Lung (tissue), 16 donors: ENCODE measurements around the gene POLR3K. TPM values are rescaled to one million over a fixed set of nuclear protein-coding genes. Genes with fewer than 3 reads are reported as not detected.
A peak's percentile ranks its signal among the peaks of the same experiment; 100 is the strongest.

ENCODE experiments used
- ATAC-seq: fragments of 200-7000 bp; cut with Tn5 transposase; one replicate; pipeline ENCODE4 v1.9.1; 2020; ENCODE audit warnings: moderate number of reproducible peaks; ENCODE audit not compliant: insufficient read depth, low FRiP score
- DNase-seq, 3 donors: peaks; one replicate each; pipeline ENCODE4 v3.0.0-alpha.2; 2013 to 2017
- H3K27ac ChIP-seq, 2 donors: one replicate each; pipeline ENCODE4 v1.5.1; 2013; ENCODE audit warnings: mild to moderate bottlenecking in 2 of 2, moderate library complexity in 2 of 2, control low read depth in 1 of 2, inconsistent platforms in 1 of 2, low read depth in 1 of 2, low read length in 1 of 2
- H3K27me3 ChIP-seq, 3 donors: one replicate each; pipeline ENCODE4 v1.5.1; 2013; ENCODE audit warnings: low read length in 2 of 3; ENCODE audit not compliant: control insufficient read depth in 3 of 3, insufficient read depth in 3 of 3
- H3K36me3 ChIP-seq, 4 donors: one replicate each; pipeline ENCODE4 v1.5.1; 2013; ENCODE audit warnings: low read length in 4 of 4, mild to moderate bottlenecking in 1 of 4, moderate library complexity in 1 of 4; ENCODE audit not compliant: control insufficient read depth in 4 of 4, insufficient read depth in 4 of 4
- H3K4me1 ChIP-seq, 5 donors: one replicate each; pipeline ENCODE4 v1.5.1; 2013; ENCODE audit warnings: low read length in 5 of 5, mild to moderate bottlenecking in 2 of 5, moderate library complexity in 1 of 5; ENCODE audit not compliant: control insufficient read depth in 5 of 5, insufficient read depth in 5 of 5
- H3K4me3 ChIP-seq: one replicate; pipeline ENCODE4 v1.5.1; 2013; ENCODE audit warnings: mild to moderate bottlenecking, control low read depth, moderate library complexity
- H3K9ac ChIP-seq, 2 donors: one replicate each; pipeline ENCODE4 v1.5.1; 2013; ENCODE audit warnings: low read length in 2 of 2, control low read depth in 1 of 2; ENCODE audit not compliant: insufficient read depth in 1 of 2
- H3K9me3 ChIP-seq, 4 donors: one replicate each; pipeline ENCODE4 v1.5.1; 2013; ENCODE audit warnings: low read length in 3 of 4, mild to moderate bottlenecking in 1 of 4, moderate library complexity in 1 of 4; ENCODE audit not compliant: control insufficient read depth in 4 of 4, insufficient read depth in 3 of 4
- CTCF ChIP-seq: IDR thresholded peaks from 2 replicates; pipeline ENCODE4 v1.5.1; 2012; ENCODE audit warnings: mild to moderate bottlenecking; ENCODE audit errors: control extremely low read depth, extremely low read depth
- WGBS, 2 donors: extraction: QIAGEN DNeasy Blood & Tissue Kit; methylation state at CpG; one replicate each; pipeline ENCODE4 v1.1.7; 2013; 5-methylcytosine and 5-hydroxymethylcytosine counted together
- long read RNA-seq, 5 donors: transcript quantifications; one replicate each; lab custom pipeline, GENCODE V29; 2026
- polyA plus RNA-seq, 2 donors: library from polyadenylated mRNA; stranded (reverse); fragments of 200-250 nt; gene quantifications; one replicate each; pipeline ENCODE4 v1.2.1, GENCODE V29; 2013
- total RNA-seq, 2 donors: library from RNA; depleted of rRNA in 1 of 2; stranded (reverse); fragments of >200 nt in 1 of 2; gene quantifications; one replicate each; pipeline ENCODE4 v1.2.1, GENCODE V29; 2014 to 2021
- donor health status: control.
- donor health status: control.
- donor health status: Bipolar disorder and iron deficiency.
- donor health status: healthy.
- donor health status: DM: yes; HTN: yes; CAD: no.

Gene POLR3K
- total RNA-seq (10 to 100 TPM in 1 of 2 donors, 1 to 10 TPM in 1; 4.8 to 12.9 TPM), polyA plus RNA-seq (10 to 100 TPM; 11.1 to 15.7 TPM)
- long read RNA-seq, donor 1, transcript POLR3K-201 (3 exons, 1,392 nt): major isoform, 9 of 10 reads
- long read RNA-seq, donor 1, partial matches to known transcripts: 0 of 10 reads
- long read RNA-seq, donor 1, other reads (novel, unspliced or antisense): 0 of 10 reads
- long read RNA-seq, donor 2, transcript POLR3K-201 (3 exons, 1,392 nt): major isoform, 6 of 6 reads
- long read RNA-seq, donor 2, partial matches to known transcripts: 0 of 6 reads
- long read RNA-seq, donor 2, other reads (novel, unspliced or antisense): 0 of 6 reads
- long read RNA-seq, donor 3, transcript POLR3K-201 (3 exons, 1,392 nt): major isoform, 12 of 13 reads
- long read RNA-seq, donor 3, partial matches to known transcripts: 0 of 13 reads
- long read RNA-seq, donor 3, other reads (novel, unspliced or antisense): 0 of 13 reads
- long read RNA-seq, donor 4, transcript POLR3K-201 (3 exons, 1,392 nt): major isoform, 20 of 20 reads
- long read RNA-seq, donor 4, partial matches to known transcripts: 0 of 20 reads
- long read RNA-seq, donor 4, other reads (novel, unspliced or antisense): 0 of 20 reads
- long read RNA-seq, donor 5, transcript POLR3K-201 (3 exons, 1,392 nt): major isoform, 33 of 33 reads
- long read RNA-seq, donor 5, partial matches to known transcripts: 0 of 33 reads
- long read RNA-seq, donor 5, other reads (novel, unspliced or antisense): 0 of 33 reads

DNA sequence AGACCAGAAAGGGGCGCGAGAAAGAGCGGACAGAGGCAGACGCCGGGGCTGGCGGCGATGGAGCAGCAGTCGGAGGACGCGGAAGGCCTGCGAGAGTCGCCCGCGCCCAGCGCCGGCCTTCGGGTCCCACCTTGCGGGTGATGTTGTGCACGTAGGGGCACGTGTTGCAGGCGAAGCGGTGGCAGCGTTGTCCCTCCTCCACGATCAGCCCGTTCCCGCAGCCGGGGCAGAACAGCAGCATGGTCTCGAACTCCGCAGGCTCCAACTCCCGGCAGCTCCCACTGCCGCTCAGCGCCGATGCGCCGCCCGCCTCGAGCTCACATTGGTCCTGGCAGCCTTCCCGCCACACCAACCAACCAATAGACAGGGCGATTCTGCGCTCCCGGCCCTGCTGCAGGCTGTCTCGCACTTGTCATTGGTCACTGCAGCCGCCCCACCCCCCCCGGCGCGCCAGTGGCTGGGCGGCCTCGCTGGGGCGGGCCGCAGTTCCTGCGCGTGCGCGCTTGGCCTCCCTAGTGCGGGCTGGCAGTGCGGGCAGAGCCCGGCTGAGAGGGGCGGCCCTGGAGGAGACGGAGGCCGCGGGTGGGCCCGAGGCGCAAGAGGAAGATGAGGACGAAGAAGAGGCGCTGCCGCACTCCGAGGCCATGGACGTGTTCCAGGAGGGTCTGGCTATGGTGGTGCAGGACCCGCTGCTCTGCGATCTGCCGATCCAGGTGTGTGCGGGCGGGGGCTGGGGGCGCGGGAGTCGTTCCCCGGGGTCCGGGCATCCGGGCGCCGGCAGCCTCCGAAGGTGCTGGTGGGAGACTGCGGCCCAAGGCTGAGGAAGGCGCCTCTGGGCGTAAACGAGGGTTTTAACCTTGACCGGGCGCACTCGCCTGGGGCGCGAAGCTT lies at the start of gene POLR3K, which contains the start of gene SNRNP25:
POLR3K (minus strand) TSS at position 263 of the 891 bp plus-strand sequence; CDS start at position 241, 22 bp downstream.
SNRNP25 (plus strand) TSS at position 483 of the 891 bp plus-strand sequence; CDS start at position 672, 189 bp downstream.
- peak; percentile 98 for ATAC-seq
- TF ChIP-seq CTCF: no peak
- WGBS, 2 donors: 0% methylated on average over 80 to 91 of the region's 91 CpGs

DNA sequence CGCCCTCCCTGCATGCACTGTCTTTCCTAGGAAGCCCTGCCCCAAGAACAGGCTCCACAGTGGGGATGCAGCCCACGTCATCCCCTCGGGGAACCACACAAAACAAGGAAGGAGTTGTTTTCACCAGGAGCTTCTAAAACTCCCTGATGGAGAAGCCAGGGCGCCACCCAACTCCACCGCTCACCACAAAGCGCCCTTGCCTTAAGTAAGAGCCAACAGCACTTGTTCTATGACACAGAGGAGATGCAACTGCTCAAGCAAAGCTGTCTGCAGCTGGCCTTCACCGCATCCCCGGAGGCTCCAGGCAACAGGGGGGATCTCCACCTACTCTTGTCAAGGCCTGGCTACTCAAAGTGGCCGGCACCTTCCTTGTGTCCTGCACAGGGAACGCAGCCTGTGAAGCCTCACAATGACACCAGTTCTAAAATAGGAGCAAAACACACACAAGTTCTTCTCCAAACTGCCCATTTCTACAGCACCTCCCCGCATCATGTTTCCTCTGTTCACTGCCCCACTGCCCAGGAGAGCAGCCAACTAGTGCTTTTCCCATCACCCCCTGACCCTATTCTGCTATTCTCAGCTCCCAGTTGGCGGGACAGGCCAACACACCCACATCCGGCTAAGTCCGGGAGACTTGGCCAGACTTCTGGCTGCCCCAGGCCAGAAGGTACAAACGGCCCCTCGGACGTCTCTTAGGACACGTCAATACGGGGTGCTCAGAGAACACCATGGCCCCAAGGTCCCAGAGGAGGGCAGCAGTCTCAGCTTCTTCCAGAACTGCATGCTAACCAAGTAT lies 48.9 kb upstream of the POLR3K start:
- WGBS, 2 donors: 73 to 79% methylated on average over 19 of the region's 19 CpGs
- Histone ChIP-seq H3K27me3 (no peaks in the 10 kb centered on the region), H3K4me3 (no peak overlapping the region), H3K9ac (no peak overlapping the region), H3K27ac (peak overlapping the region in 1 of 2 donors; percentile 55), H3K4me1 (peaks cover 0 to 15% (median 2%) of the 10 kb centered on the region in 5 donors), H3K9me3 (no peaks in the 10 kb centered on the region), H3K36me3 (peaks cover 0 to 18% (median 17%) of the 10 kb centered on the region in 4 donors)
- ATAC-seq: no peak
- DNase-seq: peak in 2 of 3 donors; percentile 32 to 69
- TF ChIP-seq CTCF: no peak

More for the DNA sequence above, at the start of gene POLR3K, which contains the start of gene SNRNP25:
- peaks cover 0 to 7% (median 3%) of the 10 kb centered on the region in 5 donors for H3K4me1 ChIP-seq
- H3K9me3 ChIP-seq: no peaks in the 10 kb centered on the region
- peak; percentile 98 to 99 (median 99) for DNase-seq
- peak within 1 kb of the TSS; percentile 64 to 84 for H3K27ac ChIP-seq
- H3K27me3 ChIP-seq: no peaks in the 10 kb centered on the region
- peak within 1 kb of the TSS; percentile 78 for H3K4me3 ChIP-seq
- H3K9ac ChIP-seq: peak within 1 kb of the TSS; percentile 37 to 61
- peaks cover 0 to 37% (median 10%) of the 10 kb centered on the region in 4 donors for H3K36me3 ChIP-seq

GRCh38 chr16:101586-101985 lies 48.2 kb upstream of the POLR3K start:
- Histone ChIP-seq H3K27ac (peak overlapping the region in 1 of 2 donors; percentile 33), H3K4me3 (no peak overlapping the region), H3K27me3 (no peaks in the 10 kb centered on the region), H3K36me3 (peaks cover 0 to 16% (median 15%) of the 10 kb centered on the region in 4 donors), H3K9me3 (no peaks in the 10 kb centered on the region), H3K4me1 (peaks cover 0 to 15% (median 2%) of the 10 kb centered on the region in 5 donors), H3K9ac (no peak overlapping the region)
- 85 to 96% methylated on average over 6 of the region's 6 CpGs for WGBS, 2 donors
- no peak for TF ChIP-seq CTCF
- DNase-seq: no peak
- no peak for ATAC-seq
